Neural crest cell (in vitro differentiated cells): ENCODE measurements around the gene FAM8A1. TPM values are rescaled to one million over a fixed set of nuclear protein-coding genes. Genes with fewer than 3 reads are reported as not detected.

Source experiments
- DNase-seq: peaks from one replicate; pipeline ENCODE4 v3.0.0; 2021; ENCODE audit warnings: low read depth, mixed read lengths, low spot score
- H3K27ac Mint-ChIP-seq: one replicate; pipeline ENCODE4 v1.8.0; 2021; ENCODE audit warnings: mild to moderate bottlenecking, mixed read lengths; ENCODE audit not compliant: unreplicated experiment
- H3K27me3 Mint-ChIP-seq: 2 replicates; pipeline ENCODE4 v1.8.0; 2021; ENCODE audit warnings: low read depth, mild to moderate bottlenecking, mixed read lengths
- H3K36me3 Mint-ChIP-seq: 2 replicates; pipeline ENCODE4 v1.8.0; 2021; ENCODE audit warnings: low read depth, mild to moderate bottlenecking, mixed read lengths
- H3K4me1 Mint-ChIP-seq: 2 replicates; pipeline ENCODE4 v1.8.0; 2021; ENCODE audit warnings: mixed read lengths
- H3K4me3 Mint-ChIP-seq: one replicate; pipeline ENCODE4 v1.8.0; 2021; ENCODE audit warnings: mild to moderate bottlenecking, mixed read lengths
- H3K9me3 Mint-ChIP-seq: 2 replicates; pipeline ENCODE4 v1.8.0; 2021; ENCODE audit warnings: mixed read lengths
- total RNA-seq: library from RNA; stranded (reverse); gene quantifications from 2 replicates; pipeline ENCODE4 v1.2.1, GENCODE V29; 2021
- TF ChIP-seq, protein P1 (sequence below): fragments of 200-600 bp; sonication (generic); conservative IDR thresholded peaks from 2 replicates; pipeline ENCODE4 v1.5.0; 2021; ENCODE audit warnings: antibody characterized with exemption, mild to moderate bottlenecking

FAM8A1 gene
- total RNA-seq, 1 donor from 2014 or later, result 17.5 TPM

GRCh38 chr6:17593246-17593645 is 6.9 kb upstream of the FAM8A1 start:
- no peaks in the 10 kb centered on the region for H3K4me1 Mint-ChIP-seq
- H3K9me3 Mint-ChIP-seq, result no peaks in the 10 kb centered on the region
- no peak for DNase-seq
- no peaks in the 10 kb centered on the region for H3K36me3 Mint-ChIP-seq
- no peak overlapping the region for H3K4me3 Mint-ChIP-seq
- TF ChIP-seq, protein P1, sequence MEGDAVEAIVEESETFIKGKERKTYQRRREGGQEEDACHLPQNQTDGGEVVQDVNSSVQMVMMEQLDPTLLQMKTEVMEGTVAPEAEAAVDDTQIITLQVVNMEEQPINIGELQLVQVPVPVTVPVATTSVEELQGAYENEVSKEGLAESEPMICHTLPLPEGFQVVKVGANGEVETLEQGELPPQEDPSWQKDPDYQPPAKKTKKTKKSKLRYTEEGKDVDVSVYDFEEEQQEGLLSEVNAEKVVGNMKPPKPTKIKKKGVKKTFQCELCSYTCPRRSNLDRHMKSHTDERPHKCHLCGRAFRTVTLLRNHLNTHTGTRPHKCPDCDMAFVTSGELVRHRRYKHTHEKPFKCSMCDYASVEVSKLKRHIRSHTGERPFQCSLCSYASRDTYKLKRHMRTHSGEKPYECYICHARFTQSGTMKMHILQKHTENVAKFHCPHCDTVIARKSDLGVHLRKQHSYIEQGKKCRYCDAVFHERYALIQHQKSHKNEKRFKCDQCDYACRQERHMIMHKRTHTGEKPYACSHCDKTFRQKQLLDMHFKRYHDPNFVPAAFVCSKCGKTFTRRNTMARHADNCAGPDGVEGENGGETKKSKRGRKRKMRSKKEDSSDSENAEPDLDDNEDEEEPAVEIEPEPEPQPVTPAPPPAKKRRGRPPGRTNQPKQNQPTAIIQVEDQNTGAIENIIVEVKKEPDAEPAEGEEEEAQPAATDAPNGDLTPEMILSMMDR, result no peak
- no peak overlapping the region for H3K27ac Mint-ChIP-seq
- H3K27me3 Mint-ChIP-seq, result no peaks in the 10 kb centered on the region

DNA sequence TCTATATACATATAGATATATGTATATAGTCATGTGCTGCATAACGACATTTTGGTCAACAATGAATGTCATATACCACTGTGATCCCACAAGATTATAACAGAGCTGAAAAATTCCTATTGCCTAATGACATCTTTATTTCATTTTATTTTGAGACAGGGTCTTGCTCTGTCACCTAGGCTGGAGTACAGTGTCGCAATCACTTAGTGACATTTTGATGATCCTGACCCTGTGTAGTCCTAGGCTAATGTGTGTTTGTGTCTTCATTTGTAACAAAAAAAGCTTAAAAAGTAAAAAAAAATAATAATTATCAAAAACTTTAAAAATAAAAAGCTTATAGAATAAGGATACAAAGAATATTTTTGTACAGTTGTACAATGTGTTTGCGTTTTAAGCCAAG is 4.0 kb upstream of the FAM8A1 start:
- Mint-ChIP-seq H3K27ac (no peak overlapping the region), H3K9me3 (no peaks in the 10 kb centered on the region), H3K27me3 (no peaks in the 10 kb centered on the region), H3K36me3 (no peaks in the 10 kb centered on the region), H3K4me3 (no peak overlapping the region), H3K4me1 (peaks cover 4% of the 10 kb centered on the region)
- no peak for DNase-seq
- TF ChIP-seq, protein P1, result no peak

DNA sequence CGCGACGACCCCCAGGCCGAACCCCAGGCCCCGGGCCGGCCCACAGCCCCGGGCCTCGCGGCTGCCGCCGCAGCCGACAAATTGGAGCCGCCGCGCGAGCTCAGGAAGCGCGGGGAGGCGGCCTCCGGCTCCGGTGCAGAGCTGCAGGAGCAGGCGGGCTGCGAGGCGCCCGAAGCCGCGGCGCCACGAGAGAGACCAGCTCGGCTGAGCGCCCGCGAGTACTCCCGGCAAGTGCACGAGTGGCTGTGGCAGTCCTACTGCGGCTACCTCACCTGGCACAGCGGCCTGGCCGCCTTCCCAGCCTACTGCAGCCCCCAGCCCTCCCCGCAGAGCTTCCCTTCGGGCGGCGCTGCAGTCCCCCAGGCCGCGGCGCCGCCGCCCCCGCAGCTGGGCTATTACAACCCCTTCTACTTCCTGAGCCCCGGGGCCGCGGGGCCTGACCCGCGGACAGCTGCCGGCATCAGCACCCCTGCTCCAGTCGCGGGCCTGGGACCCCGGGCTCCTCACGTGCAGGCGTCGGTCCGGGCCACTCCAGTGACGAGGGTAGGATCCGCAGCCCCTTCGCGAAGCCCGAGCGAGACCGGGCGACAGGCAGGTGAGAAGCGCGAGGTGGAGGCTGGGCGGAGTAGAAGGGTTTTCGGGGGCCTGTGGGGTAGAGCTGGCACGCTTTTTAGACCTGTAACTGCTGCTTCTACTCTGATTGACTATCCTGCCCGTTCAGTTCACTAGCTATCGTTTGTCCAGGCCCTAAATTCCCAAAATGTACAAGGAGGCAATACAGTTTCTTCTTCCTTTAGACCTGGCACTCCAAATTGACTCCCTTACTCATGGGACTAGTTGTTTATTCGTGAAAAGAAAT is 654 bp downstream of the FAM8A1 start:
- Mint-ChIP-seq H3K9me3 (no peaks in the 10 kb centered on the region), H3K4me1 (peaks cover 10% of the 10 kb centered on the region), H3K4me3 (peak overlapping the region; percentile 86), H3K27ac (no peak overlapping the region), H3K27me3 (no peaks in the 10 kb centered on the region), H3K36me3 (no peaks in the 10 kb centered on the region)
- TF ChIP-seq, protein P1, result no peak
- DNase-seq, result peak; percentile 18

DNA sequence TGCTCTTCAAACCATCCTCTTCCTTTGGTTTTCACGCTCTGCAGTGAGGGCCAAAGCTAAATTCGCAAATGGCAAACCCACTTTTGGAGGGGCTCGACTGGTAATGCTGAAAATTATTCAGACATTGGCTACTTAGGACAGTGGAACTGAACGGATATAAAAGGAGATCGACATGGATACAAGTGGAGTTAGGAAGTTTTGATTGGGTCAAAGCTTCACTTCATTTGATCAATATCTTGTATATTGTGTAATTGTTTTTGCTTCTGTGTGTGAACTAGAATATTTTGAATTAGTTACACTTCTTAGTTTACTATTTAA is 1.2 kb downstream of the FAM8A1 start:
- no peaks in the 10 kb centered on the region for H3K27me3 Mint-ChIP-seq
- no peak for DNase-seq
- TF ChIP-seq, protein P1, result no peak
- peak overlapping the region; percentile 86 for H3K4me3 Mint-ChIP-seq
- no peak overlapping the region for H3K27ac Mint-ChIP-seq
- peaks cover 10% of the 10 kb centered on the region for H3K4me1 Mint-ChIP-seq
- peaks cover 1% of the 10 kb centered on the region for H3K36me3 Mint-ChIP-seq
- no peaks in the 10 kb centered on the region for H3K9me3 Mint-ChIP-seq

DNA sequence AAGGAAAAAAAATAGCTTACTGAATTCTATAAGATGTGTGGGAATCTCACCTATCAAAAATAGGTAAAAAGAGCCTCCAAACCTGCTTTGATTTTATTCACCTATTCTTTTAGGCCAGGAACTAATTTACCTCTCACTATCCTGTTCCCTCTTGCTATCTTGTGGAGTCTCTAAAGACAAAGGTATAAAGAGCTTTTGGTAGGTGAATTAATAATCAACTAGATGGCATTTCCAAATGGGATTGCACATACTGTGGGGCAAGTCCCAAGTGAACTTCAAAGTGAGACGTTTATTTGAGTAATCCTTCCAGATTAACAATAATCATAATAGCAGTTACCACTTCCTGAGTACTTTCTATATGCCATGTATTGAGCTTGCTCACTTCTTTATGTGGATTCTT is 2.8 kb downstream of the FAM8A1 start:
- no peaks in the 10 kb centered on the region for H3K9me3 Mint-ChIP-seq
- peaks cover 5% of the 10 kb centered on the region for H3K36me3 Mint-ChIP-seq
- no peak for DNase-seq
- no peaks in the 10 kb centered on the region for H3K27me3 Mint-ChIP-seq
- TF ChIP-seq, protein P1, result no peak
- peak overlapping the region; percentile 86 for H3K4me3 Mint-ChIP-seq
- peaks cover 10% of the 10 kb centered on the region for H3K4me1 Mint-ChIP-seq
- H3K27ac Mint-ChIP-seq, result no peak overlapping the region
